ENCODE data around the gene CSPG4.
"Not testable (repeated sequence)": the region's sequence is repeated elsewhere in the genome, so short reads cannot be mapped to it uniquely, and the experiment has no call there.

Gene CSPG4

DNA sequence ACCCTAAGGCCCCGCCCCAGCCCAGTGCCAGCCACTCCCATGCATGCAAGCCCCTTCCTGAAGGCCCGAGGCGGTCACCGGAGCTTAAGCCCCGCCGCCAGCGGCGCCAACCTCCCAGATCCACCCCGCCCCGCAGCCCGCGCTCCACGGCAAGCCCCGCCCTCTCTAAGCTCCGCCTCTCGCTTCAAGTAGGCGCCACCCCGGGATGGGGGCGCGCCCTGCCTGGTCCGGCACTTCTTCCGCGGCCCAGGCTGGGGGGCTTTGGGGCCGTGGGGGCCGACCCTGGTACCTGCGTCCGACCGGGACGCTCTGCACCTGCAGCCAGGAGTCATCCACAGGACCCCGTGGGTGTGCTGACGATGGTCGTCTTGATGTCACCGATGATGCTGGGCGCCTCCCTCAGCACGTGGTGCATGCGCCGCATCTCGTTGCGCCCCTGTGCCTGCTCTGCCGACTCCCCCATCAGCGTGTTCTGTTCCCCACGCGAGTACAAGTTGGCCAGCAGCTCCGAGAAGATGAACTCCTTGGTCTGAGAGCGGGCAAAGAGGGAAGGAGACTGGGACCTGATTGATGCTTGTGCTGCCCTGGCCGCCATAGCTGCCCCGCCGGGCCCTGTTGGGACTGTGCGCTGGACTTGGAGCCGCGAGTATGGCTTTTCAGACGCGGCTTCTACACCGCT is 26.1 kb upstream of the CSPG4 start:
- H3K4me1 ChIP-seq (ENCODE audit: insufficient read depth, insufficient read length) = peaks cover 7% of the 10 kb centered on the region
- TF ChIP-seq ZNF274 (IDR thresholded peaks at IDR 0.05; ENCODE audit: low read depth, low read length) (no peak), SUZ12 (IDR thresholded peaks at IDR 0.05; ENCODE audit: extremely low read depth, insufficient read depth, insufficient read length) (no peak), YY1 (IDR thresholded peaks at IDR 0.05; ENCODE audit: insufficient read depth, insufficient read length) (no peak)
- peaks cover 34% of the 10 kb centered on the region for H3K27me3 ChIP-seq (ENCODE audit: insufficient read depth, insufficient read length)
- DNase-seq (ENCODE audit: low read depth, low spot score) = peak; percentile 97
- peaks cover 26% of the 10 kb centered on the region; the same call in 1 of the 2 replicates for H3K9me3 ChIP-seq (ENCODE audit: insufficient read depth, low read length)
- peak overlapping the region; percentile 72 for H3K4me3 ChIP-seq (ENCODE audit: insufficient read length, low read depth)
- peaks cover 3% of the 10 kb centered on the region for H3K36me3 ChIP-seq (ENCODE audit: insufficient read depth, insufficient read length, low read length)
- H3K9ac ChIP-seq (ENCODE audit: insufficient read length, low read depth) = peak overlapping the region; percentile 51

DNA sequence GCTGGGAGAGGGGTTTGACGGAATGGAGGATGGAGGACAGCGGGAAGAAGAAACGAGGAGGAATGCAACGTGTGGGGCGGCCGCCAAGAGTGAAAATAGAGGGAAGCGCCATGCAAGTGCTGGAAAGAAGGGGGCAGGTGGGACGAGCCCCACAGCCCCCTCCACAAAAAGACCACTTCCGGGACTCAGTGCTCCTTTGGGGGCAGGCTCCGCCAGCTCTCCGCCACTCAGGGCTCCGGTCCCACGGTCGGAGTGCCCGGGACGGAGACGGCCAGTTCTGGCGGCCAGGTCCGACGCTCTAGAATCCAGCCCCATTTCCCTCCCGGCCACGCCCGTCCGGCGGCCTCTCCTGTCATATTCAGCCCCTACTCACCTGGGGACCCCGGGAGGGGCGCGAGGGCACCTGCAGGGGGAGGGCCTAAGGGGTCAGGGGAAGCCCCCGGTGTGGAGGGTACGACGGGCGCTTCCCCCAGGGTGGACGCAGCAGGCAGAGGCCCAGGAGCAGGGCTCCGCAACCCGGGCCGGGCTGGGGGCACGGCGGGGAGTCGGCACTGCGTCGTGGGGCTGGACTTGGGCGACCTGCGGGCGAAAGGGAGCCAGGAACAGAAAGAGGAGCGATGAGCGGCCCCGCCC is 25.5 kb upstream of the CSPG4 start:
- peak overlapping the region; percentile 72 for H3K4me3 ChIP-seq (ENCODE audit: insufficient read length, low read depth)
- no peak for DNase-seq (ENCODE audit: low read depth, low spot score)

DNA sequence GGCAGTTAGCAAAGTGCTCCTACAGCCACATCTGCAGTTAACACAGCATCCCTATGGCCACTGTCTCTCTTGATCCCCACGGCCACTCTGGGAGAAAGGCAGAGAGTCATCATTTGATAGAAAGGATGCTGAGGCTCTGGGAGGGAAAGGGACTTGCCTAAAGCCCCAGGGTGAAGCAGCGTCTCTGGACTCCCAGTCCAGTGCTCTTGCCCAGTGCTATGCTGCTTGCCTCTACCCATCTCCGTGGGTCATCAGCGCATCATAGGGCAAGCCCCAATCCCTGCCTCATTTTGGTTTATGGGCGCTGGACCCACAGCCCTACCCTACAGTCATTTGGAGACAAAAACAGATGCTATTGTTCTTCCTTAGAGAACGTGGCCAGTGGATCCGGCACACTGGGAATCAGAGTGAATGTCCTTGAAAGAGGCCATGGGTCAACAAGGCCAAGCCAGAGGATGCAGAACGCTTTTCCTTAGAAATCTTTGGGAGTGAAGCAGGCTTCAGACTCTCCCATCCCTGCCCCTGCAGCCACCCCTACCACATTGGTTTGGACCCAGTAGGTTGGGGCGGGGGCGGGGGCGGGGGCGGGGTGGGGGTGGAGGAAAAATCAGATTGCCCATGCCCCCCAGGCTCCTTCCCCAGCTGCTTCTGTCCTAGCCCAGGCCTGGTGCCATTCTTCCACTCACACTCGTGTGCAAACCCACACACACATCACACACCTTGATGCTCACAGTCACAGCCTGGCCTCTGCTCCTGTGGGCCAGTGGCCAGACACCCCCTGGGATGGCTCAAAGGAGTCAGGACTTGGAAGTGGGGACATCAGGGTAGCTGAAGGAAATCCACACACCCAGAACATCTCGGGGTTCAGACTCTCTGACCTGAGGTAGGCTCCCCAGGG is 24.7 kb upstream of the CSPG4 start:
- H3K9ac ChIP-seq (ENCODE audit: insufficient read length, low read depth) = peak overlapping the region; percentile 80
- peaks cover 11% of the 10 kb centered on the region for H3K4me1 ChIP-seq (ENCODE audit: insufficient read depth, insufficient read length)

More for the DNA sequence above, 25.5 kb upstream of the CSPG4 start:
- Histone ChIP-seq H3K9ac (ENCODE audit: insufficient read length, low read depth) (peak overlapping the region; percentile 80), H3K9me3 (ENCODE audit: insufficient read depth, low read length) (peaks cover 21% of the 10 kb centered on the region; the same call in 1 of the 2 replicates), H3K36me3 (ENCODE audit: insufficient read depth, insufficient read length, low read length) (peaks cover 3% of the 10 kb centered on the region), H3K27me3 (ENCODE audit: insufficient read depth, insufficient read length) (peaks cover 34% of the 10 kb centered on the region), H3K4me1 (ENCODE audit: insufficient read depth, insufficient read length) (peaks cover 8% of the 10 kb centered on the region)
- TF ChIP-seq ZNF274 (IDR thresholded peaks at IDR 0.05; ENCODE audit: low read depth, low read length) = no peak
- TF ChIP-seq SUZ12 (IDR thresholded peaks at IDR 0.05; ENCODE audit: extremely low read depth, insufficient read depth, insufficient read length) = no peak
- TF ChIP-seq YY1 (IDR thresholded peaks at IDR 0.05; ENCODE audit: insufficient read depth, insufficient read length) = no peak

GRCh38 chr15:75736256-75736655 is 23.6 kb upstream of the CSPG4 start:
- Histone ChIP-seq H3K9me3 (ENCODE audit: insufficient read depth, low read length) (peaks cover 5% of the 10 kb centered on the region; the same call in 1 of the 2 replicates), H3K9ac (ENCODE audit: insufficient read length, low read depth) (no peak overlapping the region), H3K4me1 (ENCODE audit: insufficient read depth, insufficient read length) (peaks cover 11% of the 10 kb centered on the region), H3K27me3 (ENCODE audit: insufficient read depth, insufficient read length) (peaks cover 34% of the 10 kb centered on the region), H3K36me3 (ENCODE audit: insufficient read depth, insufficient read length, low read length) (peaks cover 3% of the 10 kb centered on the region), H3K4me3 (ENCODE audit: insufficient read length, low read depth) (no peak overlapping the region)
- TF ChIP-seq ZNF274 (IDR thresholded peaks at IDR 0.05; ENCODE audit: low read depth, low read length) (no peak), SUZ12 (IDR thresholded peaks at IDR 0.05; ENCODE audit: extremely low read depth, insufficient read depth, insufficient read length) (no peak), YY1 (IDR thresholded peaks at IDR 0.05; ENCODE audit: insufficient read depth, insufficient read length) (no peak)
- DNase-seq (ENCODE audit: low read depth, low spot score) = no peak

More for the DNA sequence above, 24.7 kb upstream of the CSPG4 start:
- peaks cover 13% of the 10 kb centered on the region; the same call in 1 of the 2 replicates for H3K9me3 ChIP-seq (ENCODE audit: insufficient read depth, low read length)
- H3K36me3 ChIP-seq (ENCODE audit: insufficient read depth, insufficient read length, low read length); DNase-seq (ENCODE audit: low read depth, low spot score): not testable (repeated sequence)
- H3K27me3 ChIP-seq (ENCODE audit: insufficient read depth, insufficient read length) = peaks cover 34% of the 10 kb centered on the region
- peak overlapping the region; percentile 72 for H3K4me3 ChIP-seq (ENCODE audit: insufficient read length, low read depth)

GRCh38 chr15:75734861-75735760 is 22.5 kb upstream of the CSPG4 start:
- Histone ChIP-seq H3K4me1 (ENCODE audit: insufficient read depth, insufficient read length) (peaks cover 13% of the 10 kb centered on the region), H3K27me3 (ENCODE audit: insufficient read depth, insufficient read length) (peaks cover 27% of the 10 kb centered on the region)
- not testable (repeated sequence) for H3K9ac ChIP-seq (ENCODE audit: insufficient read length, low read depth); H3K9me3 ChIP-seq (ENCODE audit: insufficient read depth, low read length); H3K4me3 ChIP-seq (ENCODE audit: insufficient read length, low read depth); DNase-seq (ENCODE audit: low read depth, low spot score); H3K36me3 ChIP-seq (ENCODE audit: insufficient read depth, insufficient read length, low read length)

DNA sequence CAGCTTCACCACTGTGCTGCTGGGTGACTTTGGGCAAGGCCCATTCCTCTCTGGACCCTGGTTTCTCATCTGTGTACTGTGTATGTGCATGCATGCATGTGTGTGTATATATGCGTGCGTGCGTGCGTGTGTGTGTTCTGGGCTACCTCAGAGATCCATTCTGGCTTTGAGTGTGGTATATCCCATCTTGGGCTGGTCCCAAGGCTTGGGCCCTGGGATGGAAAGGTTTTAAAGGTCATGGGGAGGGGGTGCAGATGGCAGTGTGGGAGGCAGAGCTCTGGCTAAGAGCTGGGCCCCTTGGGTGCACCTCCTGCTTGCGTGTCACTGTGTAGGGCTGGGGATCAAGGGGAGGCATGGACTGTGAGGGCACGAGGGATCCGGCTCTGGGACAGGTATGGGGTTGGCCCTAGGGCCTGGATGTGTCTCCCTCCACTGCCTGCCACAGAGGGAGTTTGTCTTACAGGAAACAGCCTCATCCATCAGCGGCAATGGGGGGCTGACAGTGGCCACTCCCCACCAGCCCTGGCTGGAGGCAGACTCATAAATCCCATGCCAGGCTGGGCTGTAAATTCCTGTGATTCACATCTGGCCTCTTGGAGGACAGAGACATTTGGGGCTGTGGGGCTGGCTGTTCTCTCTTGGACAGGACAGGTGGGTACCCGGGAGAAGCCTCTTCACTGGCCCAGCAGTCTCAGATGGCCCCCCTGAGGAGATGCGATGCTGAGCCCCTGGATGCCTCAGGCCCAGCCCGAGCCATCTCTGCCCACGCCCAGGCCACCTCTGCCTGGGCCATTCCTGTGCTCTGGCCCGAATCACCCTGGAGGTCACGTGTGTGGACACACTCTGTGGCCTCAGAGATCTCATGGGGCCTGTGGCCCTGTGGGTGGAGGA is 21.4 kb upstream of the CSPG4 start:
- Histone ChIP-seq H3K4me1 (ENCODE audit: insufficient read depth, insufficient read length) (peaks cover 10% of the 10 kb centered on the region), H3K36me3 (ENCODE audit: insufficient read depth, insufficient read length, low read length) (peaks cover 3% of the 10 kb centered on the region), H3K9ac (ENCODE audit: insufficient read length, low read depth) (no peak overlapping the region), H3K9me3 (ENCODE audit: insufficient read depth, low read length) (no peaks in the 10 kb centered on the region), H3K4me3 (ENCODE audit: insufficient read length, low read depth) (no peak overlapping the region), H3K27me3 (ENCODE audit: insufficient read depth, insufficient read length) (peaks cover 16% of the 10 kb centered on the region)
- DNase-seq (ENCODE audit: low read depth, low spot score) = no peak
- TF ChIP-seq ZNF274 (IDR thresholded peaks at IDR 0.05; ENCODE audit: low read depth, low read length) (no peak), SUZ12 (IDR thresholded peaks at IDR 0.05; ENCODE audit: extremely low read depth, insufficient read depth, insufficient read length) (no peak), YY1 (IDR thresholded peaks at IDR 0.05; ENCODE audit: insufficient read depth, insufficient read length) (no peak)

Data from NT2/D1 (cell line).